Right atrium auricular region (tissue), 2 donors: ENCODE data around the gene GPR17. TPM values are rescaled to one million over a fixed set of nuclear protein-coding genes. Genes with fewer than 3 reads are reported as not detected.
A peak's percentile ranks its signal among the peaks of the same experiment; 100 is the strongest.

Source experiments
- DNase-seq: peaks from one replicate; pipeline ENCODE4 v3.0.0-alpha.2; 2019; ENCODE audit warnings: low spot score
- H3K27ac ChIP-seq, 2 donors: fragments of 200-600 bp; sonication (generic); 1 replicate in 1 of 2; 2 replicates in 1 of 2; pipeline ENCODE4 v1.5.1; 2016 to 2019
- H3K27me3 ChIP-seq, 2 donors: fragments of 200-600 bp; sonication (generic); one replicate each; pipeline versions ENCODE4 v1.5.1 to v1.6.0; 2017 to 2019
- H3K36me3 ChIP-seq: fragments of 200-600 bp; sonication (generic); one replicate; pipeline ENCODE4 v1.5.1; 2016
- H3K4me1 ChIP-seq, 2 donors: fragments of 200-600 bp; sonication (generic); one replicate each; pipeline versions ENCODE4 v1.5.1 to v1.6.0; 2017 to 2019
- H3K4me3 ChIP-seq, 2 donors: fragments of 200-600 bp; sonication (generic); 1 replicate in 1 of 2; 2 replicates in 1 of 2; pipeline ENCODE4 v1.5.1; 2017 to 2019; ENCODE audit warnings: mild to moderate bottlenecking in 1 of 2, moderate library complexity in 1 of 2
- H3K9me3 ChIP-seq, 2 donors: fragments of 200-600 bp; sonication (generic); one replicate each; pipeline ENCODE4 v1.5.1; 2019
- total RNA-seq, 2 donors: library from RNA; depleted of rRNA; stranded (reverse); fragments of >200 nt; gene quantifications; one replicate each; pipeline ENCODE4 v1.1.0, GENCODE V29; 2016
- TF ChIP-seq, protein P1 (sequence below), 2 donors: fragments of 200-600 bp; sonication (generic); IDR thresholded peaks; one replicate each; pipeline ENCODE4 v1.5.1; 2019; ENCODE audit warnings: antibody characterized with exemption in 2 of 2

GPR17 gene
- total RNA-seq, 2 donors from 2014 or later, result 0.24 TPM; not detected in 1

DNA sequence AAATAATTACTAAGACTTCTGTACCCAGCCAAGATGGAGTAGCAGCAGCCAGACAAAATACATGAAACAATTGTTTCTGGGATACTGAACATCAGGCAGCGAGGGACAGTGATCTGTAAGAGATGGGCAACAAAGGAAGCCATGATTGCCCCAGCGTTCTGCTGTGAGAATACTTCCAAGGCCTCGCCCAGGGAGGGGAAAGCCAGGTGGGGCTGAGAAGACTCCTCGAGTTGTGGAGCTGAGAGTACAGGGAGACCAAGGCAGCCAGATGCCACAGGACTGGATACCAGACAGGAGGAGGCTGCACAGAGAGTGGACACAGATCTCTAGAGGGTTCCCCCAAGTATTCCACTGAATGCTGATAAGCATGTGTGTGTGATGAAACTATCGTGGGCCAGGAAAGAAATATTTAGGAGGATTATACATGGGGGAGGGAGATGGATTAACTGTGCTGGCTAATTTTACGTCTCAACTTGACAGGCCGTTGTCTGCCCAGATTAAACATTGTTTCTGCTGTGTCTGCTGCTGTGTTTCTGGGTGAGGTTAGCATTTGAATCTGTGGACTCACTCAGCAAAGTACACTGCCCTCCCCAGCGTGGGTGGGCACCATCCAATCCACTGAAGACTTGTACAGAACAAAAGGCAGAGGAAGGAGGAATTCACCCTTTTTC lies 39.6 kb downstream of the GPR17 start:
- Histone ChIP-seq H3K4me3 (no peak overlapping the region), H3K27ac (peak overlapping the region; percentile 32 to 44), H3K9me3 (no peaks in the 10 kb centered on the region), H3K4me1 (peaks cover 0 to 45% of the 10 kb centered on the region in 2 donors), H3K36me3 (no peaks in the 10 kb centered on the region), H3K27me3 (no peaks in the 10 kb centered on the region)
- TF ChIP-seq, protein P1, sequence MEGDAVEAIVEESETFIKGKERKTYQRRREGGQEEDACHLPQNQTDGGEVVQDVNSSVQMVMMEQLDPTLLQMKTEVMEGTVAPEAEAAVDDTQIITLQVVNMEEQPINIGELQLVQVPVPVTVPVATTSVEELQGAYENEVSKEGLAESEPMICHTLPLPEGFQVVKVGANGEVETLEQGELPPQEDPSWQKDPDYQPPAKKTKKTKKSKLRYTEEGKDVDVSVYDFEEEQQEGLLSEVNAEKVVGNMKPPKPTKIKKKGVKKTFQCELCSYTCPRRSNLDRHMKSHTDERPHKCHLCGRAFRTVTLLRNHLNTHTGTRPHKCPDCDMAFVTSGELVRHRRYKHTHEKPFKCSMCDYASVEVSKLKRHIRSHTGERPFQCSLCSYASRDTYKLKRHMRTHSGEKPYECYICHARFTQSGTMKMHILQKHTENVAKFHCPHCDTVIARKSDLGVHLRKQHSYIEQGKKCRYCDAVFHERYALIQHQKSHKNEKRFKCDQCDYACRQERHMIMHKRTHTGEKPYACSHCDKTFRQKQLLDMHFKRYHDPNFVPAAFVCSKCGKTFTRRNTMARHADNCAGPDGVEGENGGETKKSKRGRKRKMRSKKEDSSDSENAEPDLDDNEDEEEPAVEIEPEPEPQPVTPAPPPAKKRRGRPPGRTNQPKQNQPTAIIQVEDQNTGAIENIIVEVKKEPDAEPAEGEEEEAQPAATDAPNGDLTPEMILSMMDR (IDR thresholded peaks at IDR 0.05), result no peak
- DNase-seq, result peak; percentile 55

DNA sequence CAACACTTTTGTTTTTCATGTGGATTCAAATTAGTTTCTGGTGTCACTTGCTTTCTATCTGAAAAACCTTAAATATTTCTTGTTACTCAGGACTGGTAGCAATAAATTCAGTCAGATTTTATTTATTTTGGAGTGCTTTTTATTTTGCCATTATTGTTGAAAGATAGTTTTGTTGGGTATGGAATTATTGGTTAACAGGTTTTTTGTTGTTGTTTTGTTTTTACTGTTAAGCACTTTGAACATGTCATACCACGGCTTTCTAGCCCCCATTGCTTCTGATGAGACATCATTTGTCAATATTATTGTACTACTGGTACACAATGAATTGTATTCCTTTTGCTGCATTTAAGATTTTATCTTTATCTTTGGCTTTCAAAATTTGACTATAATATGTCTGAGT lies 42.5 kb downstream of the GPR17 start:
- Histone ChIP-seq H3K36me3 (no peaks in the 10 kb centered on the region), H3K4me1 (peaks cover 0 to 18% of the 10 kb centered on the region in 2 donors), H3K9me3 (peaks cover 0 to 6% of the 10 kb centered on the region in 2 donors), H3K27ac (no peak overlapping the region), H3K4me3 (no peak overlapping the region), H3K27me3 (no peaks in the 10 kb centered on the region)
- TF ChIP-seq, protein P1 (IDR thresholded peaks at IDR 0.05), result no peak
- no peak for DNase-seq

DNA sequence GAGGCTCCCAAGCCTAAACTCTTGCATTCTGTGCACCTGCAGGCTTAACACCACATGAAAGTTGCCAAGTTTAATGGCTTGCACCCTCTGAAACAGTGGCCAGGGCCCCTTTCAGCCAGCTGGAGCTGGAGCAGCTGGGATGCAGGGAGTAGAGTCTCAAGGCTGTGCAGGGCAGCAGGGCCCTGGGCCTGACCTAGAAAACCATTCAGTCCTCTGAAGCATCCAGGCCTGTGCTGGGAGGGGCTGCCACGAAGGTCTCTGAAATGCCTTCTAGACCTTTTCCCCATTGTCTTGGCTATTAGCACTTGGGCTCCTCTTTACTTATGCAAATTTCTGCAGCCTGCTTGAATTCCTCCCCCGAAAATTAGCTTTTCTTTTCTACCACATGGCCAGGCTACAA lies 44.7 kb downstream of the GPR17 start:
- H3K4me3 ChIP-seq, result no peak overlapping the region
- TF ChIP-seq, protein P1 (IDR thresholded peaks at IDR 0.05), result no peak
- no peaks in the 10 kb centered on the region for H3K36me3 ChIP-seq
- no peak overlapping the region for H3K27ac ChIP-seq
- no peaks in the 10 kb centered on the region for H3K27me3 ChIP-seq
- peaks cover 0 to 15% of the 10 kb centered on the region in 2 donors for H3K4me1 ChIP-seq
- DNase-seq, result peak; percentile 36
- peaks cover 0 to 6% of the 10 kb centered on the region in 2 donors for H3K9me3 ChIP-seq

GRCh38 chr2:127694986-127695385 lies 49.0 kb downstream of the GPR17 start:
- TF ChIP-seq, protein P1 (IDR thresholded peaks at IDR 0.05), result no peak
- H3K4me3 ChIP-seq, result peak overlapping the region in 1 of 2 donors; percentile 54
- no peaks in the 10 kb centered on the region for H3K36me3 ChIP-seq
- peak overlapping the region; percentile 51 to 73 for H3K27ac ChIP-seq
- H3K9me3 ChIP-seq, result peaks cover 0 to 6% of the 10 kb centered on the region in 2 donors
- DNase-seq, result no peak
- no peaks in the 10 kb centered on the region for H3K27me3 ChIP-seq
- peaks cover 0 to 14% of the 10 kb centered on the region in 2 donors for H3K4me1 ChIP-seq

GRCh38 chr2:127695491-127696472 lies 49.8 kb downstream of the GPR17 start:
- Histone ChIP-seq H3K27me3 (no peaks in the 10 kb centered on the region), H3K27ac (peak overlapping the region; percentile 51 to 73), H3K4me3 (peak overlapping the region; percentile 24 to 54), H3K4me1 (peaks cover 0 to 21% of the 10 kb centered on the region in 2 donors), H3K9me3 (peaks cover 0 to 4% of the 10 kb centered on the region in 2 donors), H3K36me3 (no peaks in the 10 kb centered on the region)
- no peak for DNase-seq
- TF ChIP-seq, protein P1 (IDR thresholded peaks at IDR 0.05), result peak; percentile 84 to 88
